Trophoblast cell (in vitro differentiated cells and primary cell): Measurements from ENCODE around the gene DIO3.

ENCODE experiments used
- DNase-seq, 2 donors: peaks; one replicate each; pipeline ENCODE4 v3.0.0-alpha.2; 2016
- H2AFZ ChIP-seq: 2 replicates; pipeline ENCODE4 v1.6.1; 2013; ENCODE audit warnings: low read length, moderate library complexity, mild to moderate bottlenecking; ENCODE audit not compliant: insufficient read depth, poor library complexity
- H2AK5ac ChIP-seq: 2 replicates; pipeline ENCODE4 v1.6.1; 2013; ENCODE audit warnings: mild to moderate bottlenecking, low read length
- H2BK120ac ChIP-seq: 2 replicates; pipeline ENCODE4 v1.6.1; 2013; ENCODE audit warnings: low read length, mild to moderate bottlenecking, moderate library complexity; ENCODE audit not compliant: insufficient read depth, poor library complexity
- H2BK12ac ChIP-seq: 2 replicates; pipeline ENCODE4 v1.6.1; 2013; ENCODE audit warnings: mild to moderate bottlenecking, low read length, moderate library complexity
- H2BK5ac ChIP-seq: 2 replicates; pipeline ENCODE4 v1.6.1; 2013; ENCODE audit warnings: low read length, low read depth, moderate library complexity, mild to moderate bottlenecking; ENCODE audit not compliant: poor library complexity
- H3K14ac ChIP-seq: 2 replicates; pipeline ENCODE4 v1.6.1; 2013; ENCODE audit warnings: mild to moderate bottlenecking, low read length
- H3K18ac ChIP-seq: 2 replicates; pipeline ENCODE4 v1.6.1; 2013; ENCODE audit warnings: mild to moderate bottlenecking, low read length
- H3K23ac ChIP-seq: 2 replicates; pipeline ENCODE4 v1.6.1; 2013; ENCODE audit warnings: low read length
- H3K27ac ChIP-seq: 2 replicates; pipeline ENCODE4 v1.5.1; 2013; ENCODE audit warnings: low read depth, mild to moderate bottlenecking, inconsistent platforms, low read length, moderate library complexity
- H3K27me3 ChIP-seq: 2 replicates; pipeline ENCODE4 v1.6.1; 2013; ENCODE audit warnings: inconsistent platforms, mild to moderate bottlenecking, low read length, moderate library complexity; ENCODE audit not compliant: insufficient read depth
- H3K36me3 ChIP-seq, 2 experiments: 1 replicate in 1 of 2; 2 replicates in 1 of 2; pipeline ENCODE4 v1.6.1; 2013; ENCODE audit warnings: low read length in 2 of 2, mild to moderate bottlenecking in 2 of 2, moderate library complexity in 1 of 2; ENCODE audit not compliant: insufficient read depth in 2 of 2, control insufficient read depth in 1 of 2
- H3K4ac ChIP-seq: 2 replicates; pipeline ENCODE4 v1.6.1; 2013; ENCODE audit warnings: low read depth, mild to moderate bottlenecking, low read length, moderate library complexity
- H3K4me1 ChIP-seq, 2 experiments: 1 replicate in 1 of 2; 2 replicates in 1 of 2; pipeline ENCODE4 v1.6.1; 2013; ENCODE audit warnings: low read length in 2 of 2, mild to moderate bottlenecking in 2 of 2, moderate library complexity in 1 of 2; ENCODE audit not compliant: insufficient read depth in 2 of 2, control insufficient read depth in 1 of 2
- H3K4me2 ChIP-seq: 2 replicates; pipeline ENCODE4 v1.6.1; 2013; ENCODE audit warnings: inconsistent platforms, mild to moderate bottlenecking, low read length, moderate library complexity
- H3K4me3 ChIP-seq: 2 replicates; pipeline ENCODE4 v1.5.1; 2013; ENCODE audit warnings: mild to moderate bottlenecking, low read depth, low read length, inconsistent platforms
- H3K79me1 ChIP-seq: one replicate; pipeline ENCODE4 v1.6.1; 2013; ENCODE audit warnings: low read length
- H3K79me2 ChIP-seq: 2 replicates; pipeline ENCODE4 v1.6.1; 2013; ENCODE audit warnings: low read length, mild to moderate bottlenecking; ENCODE audit not compliant: control insufficient read depth, insufficient read depth, poor library complexity
- H3K9ac ChIP-seq: 2 replicates; pipeline ENCODE4 v1.6.1; 2013; ENCODE audit warnings: mild to moderate bottlenecking, low read length
- H3K9me3 ChIP-seq: 2 replicates; pipeline ENCODE4 v1.6.1; 2013; ENCODE audit warnings: low read depth, mild to moderate bottlenecking, control low read depth, inconsistent platforms, low read length; ENCODE audit not compliant: insufficient read depth
- H4K12ac ChIP-seq: 2 replicates; pipeline ENCODE4 v1.6.1; 2013; ENCODE audit warnings: low read depth, mild to moderate bottlenecking, low read length, moderate library complexity
- H4K8ac ChIP-seq: 2 replicates; pipeline ENCODE4 v1.6.1; 2013; ENCODE audit warnings: low read depth, mild to moderate bottlenecking, low read length, moderate library complexity
- H4K91ac ChIP-seq: one replicate; pipeline ENCODE4 v1.6.1; 2013; ENCODE audit warnings: low read depth, mild to moderate bottlenecking, low read length, moderate library complexity
- WGBS: extraction: QIAGEN DNeasy Blood & Tissue Kit; methylation state at CpG from one replicate; pipeline ENCODE4 v1.1.7; 2013; ENCODE audit warnings: missing lambda C conversion rate; ENCODE audit not compliant: insufficient read length, insufficient coverage; ENCODE audit errors: extremely low coverage; 5-methylcytosine and 5-hydroxymethylcytosine counted together

Gene DIO3

GRCh38 chr14:101575581-101575980 is 14.3 kb downstream of the DIO3 start:
- Histone ChIP-seq H3K36me3 (no peaks in the 10 kb centered on the region), H3K27ac (no peak overlapping the region), H3K9me3 (peaks cover 3% of the 10 kb centered on the region), H3K4me2 (no peak overlapping the region), H3K4me3 (no peak overlapping the region), H3K18ac (no peak overlapping the region), H2AK5ac (no peak overlapping the region), H4K91ac (no peak overlapping the region), H3K4ac (no peak overlapping the region), H4K8ac (no peak overlapping the region), H2AFZ (no peak overlapping the region), H4K12ac (no peak overlapping the region), H3K9ac (no peak overlapping the region), H3K14ac (no peak overlapping the region), H2BK12ac (no peak overlapping the region), H3K79me1 (no peaks in the 10 kb centered on the region), H3K4me1 (no peaks in the 10 kb centered on the region), H2BK5ac (no peak overlapping the region), H3K79me2 (no peaks in the 10 kb centered on the region), H3K27me3 (peaks cover 4% of the 10 kb centered on the region), H2BK120ac (no peak overlapping the region), H3K23ac (no peak overlapping the region)
- no peak for DNase-seq
- no CpG with 5 or more reads among the region's 4 CpGs for WGBS

GRCh38 chr14:101577221-101577909 is 16.1 kb downstream of the DIO3 start:
- Histone ChIP-seq H3K4me3 (no peak overlapping the region), H3K79me2 (no peaks in the 10 kb centered on the region), H2BK12ac (no peak overlapping the region), H2AFZ (no peak overlapping the region), H3K4me1 (no peaks in the 10 kb centered on the region), H3K36me3 (no peaks in the 10 kb centered on the region), H3K9me3 (peaks cover 3% of the 10 kb centered on the region), H4K91ac (no peak overlapping the region), H4K8ac (no peak overlapping the region), H2BK5ac (no peak overlapping the region), H2BK120ac (no peak overlapping the region), H3K79me1 (no peaks in the 10 kb centered on the region), H3K9ac (no peak overlapping the region), H3K4ac (no peak overlapping the region), H3K4me2 (no peak overlapping the region), H3K27ac (no peak overlapping the region), H3K27me3 (peaks cover 4% of the 10 kb centered on the region), H3K23ac (no peak overlapping the region), H4K12ac (no peak overlapping the region), H2AK5ac (no peak overlapping the region), H3K14ac (no peak overlapping the region), H3K18ac (no peak overlapping the region)
- no CpG with 5 or more reads among the region's 10 CpGs for WGBS
- DNase-seq = no peak

GRCh38 chr14:101578489-101578888 is 17.2 kb downstream of the DIO3 start:
- no peak overlapping the region for H3K27ac ChIP-seq
- no peak overlapping the region for H3K18ac ChIP-seq
- H3K79me1 ChIP-seq = no peaks in the 10 kb centered on the region
- no peak overlapping the region for H3K4ac ChIP-seq
- H2AFZ ChIP-seq = no peak overlapping the region
- H4K91ac ChIP-seq = no peak overlapping the region
- no peak overlapping the region for H2BK120ac ChIP-seq
- H4K12ac ChIP-seq = no peak overlapping the region
- no peak overlapping the region for H3K14ac ChIP-seq
- no CpG with 5 or more reads among the region's 8 CpGs for WGBS
- no peaks in the 10 kb centered on the region for H3K4me1 ChIP-seq
- H3K23ac ChIP-seq = no peak overlapping the region
- no peak for DNase-seq
- H3K79me2 ChIP-seq = no peaks in the 10 kb centered on the region
- H3K9ac ChIP-seq = peak overlapping the region; percentile 11
- no peak overlapping the region for H2AK5ac ChIP-seq
- H2BK5ac ChIP-seq = no peak overlapping the region
- H4K8ac ChIP-seq = no peak overlapping the region
- H3K4me2 ChIP-seq = no peak overlapping the region
- H2BK12ac ChIP-seq = no peak overlapping the region
- H3K27me3 ChIP-seq = peaks cover 2% of the 10 kb centered on the region
- H3K4me3 ChIP-seq = no peak overlapping the region
- H3K9me3 ChIP-seq = peaks cover 2% of the 10 kb centered on the region
- H3K36me3 ChIP-seq = no peaks in the 10 kb centered on the region

- Histone ChIP-seq H4K8ac (no peak overlapping the region), H3K4me1 (no peaks in the 10 kb centered on the region), H4K12ac (no peak overlapping the region), H2AK5ac (no peak overlapping the region), H3K79me2 (no peaks in the 10 kb centered on the region), H2BK120ac (no peak overlapping the region), H3K9me3 (peaks cover 4% of the 10 kb centered on the region), H3K4me3 (no peak overlapping the region), H3K18ac (no peak overlapping the region), H3K14ac (no peak overlapping the region), H3K9ac (no peak overlapping the region), H3K79me1 (no peaks in the 10 kb centered on the region), H2AFZ (no peak overlapping the region), H2BK5ac (no peak overlapping the region), H4K91ac (no peak overlapping the region), H3K4ac (no peak overlapping the region), H3K4me2 (no peak overlapping the region), H2BK12ac (no peak overlapping the region), H3K27me3 (no peaks in the 10 kb centered on the region), H3K36me3 (no peaks in the 10 kb centered on the region), H3K23ac (no peak overlapping the region), H3K27ac (no peak overlapping the region)
- WGBS = no CpG with 5 or more reads among the region's 11 CpGs
- DNase-seq = no peak
Measured at GRCh38 chr14:101579372-101580080, 18.2 kb downstream of the DIO3 start.
